GM18511 (cell line): Measurements from ENCODE around the gene CLCN7.
A peak's percentile ranks its signal among the peaks of the same experiment; 100 is the strongest.
"Not testable (repeated sequence)": the region's sequence is repeated elsewhere in the genome, so short reads cannot be mapped to it uniquely, and the experiment has no call there.

Experiments
- ATAC-seq: cut with Tn5 transposase; IDR thresholded peaks from one replicate; pipeline ENCODE4 v1.9.1; 2021; ENCODE audit warnings: mild to moderate bottlenecking, moderate library complexity; ENCODE audit not compliant: unreplicated experiment

Gene CLCN7

DNA sequence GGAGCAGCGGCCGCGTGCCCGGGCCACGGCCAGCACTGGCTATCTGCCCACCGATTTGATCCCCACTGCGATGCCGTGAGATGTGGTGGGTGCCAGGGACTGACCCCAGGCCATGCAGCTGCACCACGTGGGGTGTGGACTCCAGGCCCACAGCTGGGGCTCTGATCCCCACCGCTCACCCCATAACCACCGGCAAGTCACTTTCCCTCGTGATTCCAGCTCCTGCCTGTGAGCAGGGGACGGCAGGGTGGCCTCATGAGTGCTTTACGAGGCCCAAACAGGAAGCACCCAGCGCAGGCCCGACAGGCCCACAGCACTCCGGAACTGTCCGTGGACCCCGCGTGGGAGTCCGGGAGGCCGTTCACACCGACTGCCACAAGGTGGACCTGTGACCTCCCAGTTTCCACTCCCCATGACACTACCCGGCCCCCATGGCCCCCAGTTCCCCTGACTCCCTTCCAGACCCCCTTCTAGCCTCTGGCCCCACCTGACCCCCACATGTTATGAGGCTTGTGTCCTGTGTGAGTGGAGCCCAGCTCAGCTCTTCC is 13.3 kb upstream of the CLCN7 start:
- ATAC-seq = no peak

DNA sequence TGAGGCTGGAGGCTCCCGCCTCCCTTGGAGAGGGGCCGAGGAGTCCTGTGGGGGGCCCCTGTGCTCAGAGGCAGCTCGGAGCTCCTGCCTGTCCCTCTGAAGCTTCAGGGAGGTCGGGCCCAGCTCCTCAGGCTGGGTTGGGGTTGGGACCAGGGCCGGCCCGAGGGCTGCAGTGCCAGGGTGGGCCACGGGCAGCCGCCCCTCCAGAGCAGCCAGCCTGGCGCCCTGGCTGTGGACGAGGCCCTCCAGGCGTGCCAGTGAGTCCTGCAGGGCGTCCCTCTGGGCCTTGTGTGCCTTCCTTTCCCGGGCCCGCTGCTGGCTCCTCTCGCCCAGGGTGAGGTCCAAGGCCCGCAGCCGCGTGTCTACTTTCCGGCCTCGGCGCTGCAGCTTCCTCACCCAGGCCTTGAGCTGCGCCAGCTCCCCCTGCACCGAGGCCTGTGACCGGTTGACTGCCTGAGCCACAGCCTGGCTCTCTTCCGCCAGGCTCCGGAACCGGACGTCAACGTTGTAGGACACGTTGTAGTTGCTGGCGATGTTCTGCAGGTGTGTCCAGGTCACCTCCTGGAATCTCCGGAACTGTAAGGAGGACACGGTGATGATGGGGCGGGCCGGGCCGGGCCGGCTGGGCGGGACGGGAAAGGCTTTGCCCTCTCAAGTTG is 12.7 kb upstream of the CLCN7 start:
- no peak for ATAC-seq

DNA sequence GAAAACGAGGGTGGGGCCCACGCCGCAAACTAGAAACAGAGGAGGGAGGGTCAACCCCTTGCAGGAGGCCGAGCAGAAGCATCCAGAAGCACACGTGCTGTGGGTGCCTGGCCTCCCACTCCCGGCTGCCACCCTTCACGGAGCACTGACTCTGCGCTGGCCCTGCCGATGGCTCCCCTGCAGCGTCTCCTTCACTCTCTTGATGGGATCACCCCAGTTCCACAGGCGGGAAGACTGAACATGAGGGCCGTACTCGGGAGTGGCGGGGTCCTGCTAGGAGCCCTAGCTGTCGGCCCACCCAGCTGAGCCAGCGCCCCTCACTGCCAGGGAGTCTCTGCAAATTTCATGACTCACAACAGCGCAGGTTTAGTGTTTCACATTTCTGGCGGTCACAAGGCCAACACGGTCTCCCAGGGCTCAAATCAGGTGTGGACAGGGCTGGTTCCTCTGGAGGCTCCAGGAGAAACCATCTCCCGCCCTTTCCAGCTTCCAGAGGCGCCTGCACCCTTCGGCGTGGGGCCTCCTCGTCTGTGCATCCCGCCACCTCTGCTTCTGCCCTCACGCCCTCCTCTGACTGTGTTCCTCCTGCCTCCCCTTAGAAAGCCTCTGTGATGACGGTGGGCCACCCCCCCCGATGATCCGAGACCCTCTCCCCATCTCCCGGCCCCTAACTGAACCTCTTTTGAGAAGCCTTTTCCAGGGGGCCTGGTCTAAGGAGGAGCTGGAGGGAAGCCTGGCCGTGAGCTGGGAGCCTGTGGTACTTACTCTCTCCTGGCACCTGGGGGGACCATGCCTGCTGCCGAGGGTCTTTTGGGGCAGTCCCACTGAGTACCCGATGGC is 11.9 kb upstream of the CLCN7 start:
- no peak for ATAC-seq

GRCh38 chr16:1485847-1486496 is 11.1 kb upstream of the CLCN7 start:
- ATAC-seq = no peak

DNA sequence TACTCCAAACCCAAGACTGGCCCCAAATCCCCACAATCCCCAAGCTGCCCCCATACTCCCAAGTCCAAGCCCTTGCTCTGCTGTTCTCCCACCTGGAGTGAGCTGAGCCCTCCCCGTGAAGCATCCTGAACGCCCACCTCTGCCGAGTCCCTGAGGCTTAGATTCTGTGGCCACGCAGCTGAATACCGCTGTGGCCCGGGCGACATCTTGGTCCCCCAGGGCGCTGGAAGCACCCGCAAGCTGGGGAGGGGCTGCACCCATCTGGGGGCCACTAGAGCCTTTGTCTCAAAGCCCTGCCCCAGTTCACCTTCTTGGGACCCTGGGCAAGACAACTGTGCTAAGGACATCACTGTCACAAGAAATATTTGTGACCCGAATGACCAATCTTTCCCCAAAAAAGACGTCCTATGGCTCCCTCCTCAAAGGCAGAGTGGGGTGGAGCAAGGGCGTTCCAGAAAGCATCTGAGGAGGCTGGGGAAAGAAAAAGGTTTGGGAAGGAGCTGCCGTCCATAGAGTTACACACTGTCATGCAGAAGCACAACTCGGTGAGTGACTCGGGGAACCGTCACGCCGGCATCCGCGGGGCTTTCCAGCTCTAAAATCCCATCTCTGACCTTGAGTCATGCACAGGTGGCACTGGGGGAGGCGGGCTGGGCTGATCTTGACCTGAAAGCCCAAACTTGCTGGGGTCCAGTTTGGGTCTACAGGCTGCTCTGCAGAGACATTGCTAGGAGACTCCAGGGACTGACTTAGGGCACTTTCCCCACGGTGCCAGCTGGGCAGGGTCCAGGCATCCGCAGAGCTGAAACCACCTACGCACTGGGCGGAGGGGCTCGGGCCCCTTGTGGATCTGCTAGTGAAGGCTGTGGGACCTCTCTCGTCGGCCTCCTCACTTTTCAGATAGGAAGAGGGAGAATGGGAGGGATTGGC is 7.3 kb upstream of the CLCN7 start:
- ATAC-seq = no peak

DNA sequence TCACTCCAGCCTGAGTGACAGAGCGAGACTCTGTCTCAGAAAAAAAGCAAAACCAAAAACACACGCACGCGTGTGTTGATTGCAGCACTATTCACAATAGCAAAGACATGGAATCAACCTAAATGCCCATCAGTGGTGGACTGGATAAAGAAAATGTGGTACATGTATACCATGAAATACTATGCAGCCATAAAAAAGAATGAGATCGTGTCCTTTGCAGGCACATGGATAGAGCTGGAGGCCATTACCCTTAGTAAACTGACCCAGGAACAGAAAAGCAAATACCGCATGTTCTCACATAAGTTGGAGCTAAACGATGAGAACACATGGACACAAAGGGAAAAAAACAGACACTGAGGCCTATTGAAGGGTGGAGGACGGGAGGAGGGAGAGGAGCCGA is 4.1 kb upstream of the CLCN7 start:
- not testable (repeated sequence) for ATAC-seq

DNA sequence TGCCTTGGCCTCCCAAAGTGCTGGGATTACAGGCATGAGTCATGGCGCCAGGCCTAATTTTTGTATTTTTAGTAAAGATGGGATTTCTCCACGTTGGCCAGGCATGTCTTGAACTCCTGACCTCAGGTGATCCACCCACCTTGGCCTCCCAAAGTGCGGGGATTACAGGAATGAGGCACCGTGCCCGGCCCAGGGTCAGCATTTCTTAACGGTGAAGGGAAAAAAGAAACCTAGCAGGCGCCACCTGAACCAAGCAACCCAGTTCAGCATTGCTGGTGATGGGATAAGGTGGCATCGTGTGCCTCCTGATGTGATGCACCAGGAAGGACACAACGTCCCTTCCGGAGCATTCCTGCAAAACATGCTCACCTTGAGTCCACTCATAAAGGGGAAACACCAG is 2.2 kb upstream of the CLCN7 start:
- ATAC-seq = no peak

DNA sequence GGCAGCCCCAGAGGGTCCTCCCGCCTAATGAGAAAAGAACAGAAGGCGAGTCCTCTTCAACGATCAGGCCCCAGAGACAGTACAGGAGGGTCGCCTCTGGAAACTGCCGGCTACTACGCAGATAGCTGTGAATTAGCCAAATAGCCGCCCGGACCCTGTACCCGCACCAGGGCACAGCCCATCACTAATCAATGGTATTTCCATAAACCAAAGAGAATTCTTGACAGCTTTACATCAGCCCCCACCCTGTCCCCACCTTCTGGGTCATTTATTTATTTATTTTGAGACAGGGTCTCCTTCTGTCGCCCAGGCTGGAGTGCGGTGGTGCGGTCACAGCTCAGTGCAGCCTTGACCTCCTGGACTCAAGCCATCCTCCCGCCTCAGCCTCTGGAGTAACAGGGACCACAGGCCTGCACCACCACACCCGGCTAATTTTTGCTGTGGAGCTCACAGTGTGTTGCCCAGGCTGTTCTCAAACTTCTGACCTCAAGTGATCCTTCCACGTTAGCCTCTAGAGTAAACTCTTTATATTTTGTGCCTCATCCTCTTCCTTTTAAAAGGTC is 805 bp upstream of the CLCN7 start:
- ATAC-seq = no peak

DNA sequence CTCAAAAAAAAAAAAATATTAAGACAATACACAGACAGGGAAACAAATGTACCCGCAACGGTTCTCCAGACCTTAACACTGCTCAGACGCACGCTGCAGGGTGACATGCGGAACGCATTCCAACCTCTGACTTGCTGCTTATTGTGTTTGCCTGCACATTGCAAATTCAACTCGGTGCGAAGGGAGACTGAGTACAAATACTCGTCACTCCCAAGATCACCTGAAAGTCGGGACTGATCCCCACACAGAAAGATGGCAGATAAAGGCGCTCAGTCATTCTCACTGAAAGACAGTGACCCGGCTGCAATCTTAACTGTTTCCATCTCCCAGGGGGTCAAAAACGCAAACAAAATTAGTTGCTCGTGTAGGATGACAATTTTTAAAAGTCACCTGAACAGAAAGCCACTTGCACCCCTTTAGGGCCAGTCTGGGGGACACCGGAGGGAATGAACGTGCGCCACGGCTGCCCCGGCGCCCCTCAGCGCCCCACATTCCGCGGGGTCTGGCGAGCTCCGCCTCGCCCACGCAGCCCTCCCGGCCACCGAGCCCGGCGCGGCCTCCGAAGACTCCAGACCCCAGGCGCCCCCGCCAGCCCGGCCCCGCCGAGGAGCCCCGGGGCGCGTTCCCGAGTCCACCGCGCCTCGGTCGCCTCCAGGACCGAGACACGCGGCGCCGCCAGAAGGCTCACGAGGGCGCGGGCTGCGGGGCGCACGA is 589 bp downstream of the CLCN7 start:
- ATAC-seq = peak; percentile 19

DNA sequence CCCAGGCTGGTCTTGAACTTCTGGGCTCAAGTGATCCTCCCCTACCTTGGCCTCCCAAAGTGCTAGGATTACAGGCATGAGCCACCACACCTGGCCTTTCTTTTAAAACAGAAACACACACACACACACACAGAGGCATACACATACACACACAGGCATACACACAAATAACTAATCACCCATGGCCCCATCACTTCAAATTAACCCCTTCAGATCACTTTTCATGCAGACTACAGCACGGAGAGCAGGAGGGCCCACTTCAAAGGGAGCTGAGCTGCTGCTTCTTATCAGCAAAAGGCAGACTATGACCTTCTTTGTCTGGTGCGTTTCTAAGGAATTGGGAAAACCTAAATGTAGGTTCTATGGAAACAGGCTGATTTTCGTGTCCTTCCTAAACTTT is 1.9 kb downstream of the CLCN7 start:
- ATAC-seq = no peak

DNA sequence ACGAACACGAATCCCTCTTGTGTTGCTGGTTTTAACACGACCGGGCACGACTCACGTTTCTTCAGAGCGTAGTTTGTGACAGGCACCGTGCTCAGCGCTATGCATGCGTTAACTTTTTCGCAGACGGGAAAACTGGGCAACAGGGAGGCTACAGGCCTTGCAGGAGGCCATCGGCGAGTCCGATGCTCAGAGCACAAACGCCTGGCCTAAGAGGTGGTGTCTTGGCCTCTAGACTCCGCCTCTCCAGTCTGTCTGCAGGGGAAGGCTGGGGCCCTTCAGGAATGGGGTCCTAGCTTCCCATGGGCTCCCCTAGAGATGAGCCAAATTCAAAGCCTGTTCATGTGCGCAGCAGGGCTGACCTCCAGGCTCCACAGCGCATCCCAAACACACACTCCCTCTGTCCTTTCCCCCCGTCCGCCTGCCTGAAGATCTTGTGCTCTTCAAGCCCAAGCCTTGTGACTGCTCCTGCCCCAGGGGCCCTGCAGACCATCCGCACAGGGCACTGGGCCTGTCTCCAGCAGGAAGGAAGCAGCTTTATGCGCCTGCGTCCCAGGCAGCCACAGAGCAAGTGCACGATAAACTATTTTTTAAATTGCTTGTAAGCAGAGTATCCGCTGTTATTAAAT is 3.1 kb downstream of the CLCN7 start:
- ATAC-seq = no peak

DNA sequence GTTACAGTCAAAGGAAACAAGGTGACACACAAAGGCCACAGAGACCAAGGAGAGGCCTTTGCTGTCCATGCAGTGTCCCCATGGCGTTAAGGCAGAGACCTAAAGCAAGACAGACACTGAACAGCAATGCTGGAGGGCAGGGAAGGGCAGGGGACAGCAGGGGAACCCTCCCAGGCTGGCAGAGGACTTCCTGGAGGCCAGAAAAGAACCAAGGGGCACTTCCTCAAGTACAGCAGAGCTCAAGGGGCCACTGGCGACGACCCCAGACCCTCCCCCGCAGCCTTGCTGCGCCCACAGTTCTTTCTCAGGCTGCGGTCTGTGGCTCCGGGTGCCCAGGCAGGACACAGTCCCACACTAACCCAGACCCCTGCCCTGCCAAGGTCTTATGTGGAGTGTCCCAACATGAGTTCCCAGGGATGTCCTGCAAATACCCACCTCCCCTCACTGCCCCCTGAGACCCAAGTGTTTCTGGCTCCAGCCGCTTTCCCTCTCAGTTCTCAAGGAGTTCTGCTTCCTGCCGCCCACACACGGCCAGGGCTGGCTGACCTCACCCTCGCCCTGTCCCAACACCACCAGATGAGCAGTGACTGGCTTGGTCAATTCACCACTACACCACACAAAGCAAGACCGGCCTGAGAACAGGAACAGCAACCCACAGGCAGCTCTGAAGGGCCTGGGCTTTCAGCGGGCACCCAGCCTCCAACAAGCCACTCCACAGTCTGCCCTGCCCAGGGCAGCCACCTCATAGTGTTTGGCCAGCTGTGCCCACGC is 4.2 kb downstream of the CLCN7 start:
- no peak for ATAC-seq

GRCh38 chr16:1469693-1470201 is 5.1 kb downstream of the CLCN7 start:
- ATAC-seq = no peak

GRCh38 chr16:1469141-1469540 is 5.7 kb downstream of the CLCN7 start:
- not testable (repeated sequence) for ATAC-seq

DNA sequence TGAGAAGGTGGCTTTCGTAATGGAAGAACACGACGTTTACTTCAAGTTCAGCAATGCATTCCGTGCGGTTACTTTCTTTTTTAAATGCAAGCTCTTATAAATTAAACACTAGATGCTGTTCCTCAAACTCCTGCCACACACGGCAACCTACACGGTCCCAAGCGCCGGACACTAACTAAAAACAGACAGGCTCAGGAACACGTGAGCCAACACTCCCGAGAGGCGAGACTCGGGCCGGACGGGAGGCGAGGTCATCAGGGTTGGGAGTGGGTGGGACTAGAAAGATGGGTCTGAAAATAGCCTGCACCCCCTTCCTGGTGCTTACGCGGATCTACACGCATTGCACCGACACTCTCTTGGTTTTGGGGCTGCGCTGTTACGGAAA is 6.4 kb downstream of the CLCN7 start:
- ATAC-seq = no peak

DNA sequence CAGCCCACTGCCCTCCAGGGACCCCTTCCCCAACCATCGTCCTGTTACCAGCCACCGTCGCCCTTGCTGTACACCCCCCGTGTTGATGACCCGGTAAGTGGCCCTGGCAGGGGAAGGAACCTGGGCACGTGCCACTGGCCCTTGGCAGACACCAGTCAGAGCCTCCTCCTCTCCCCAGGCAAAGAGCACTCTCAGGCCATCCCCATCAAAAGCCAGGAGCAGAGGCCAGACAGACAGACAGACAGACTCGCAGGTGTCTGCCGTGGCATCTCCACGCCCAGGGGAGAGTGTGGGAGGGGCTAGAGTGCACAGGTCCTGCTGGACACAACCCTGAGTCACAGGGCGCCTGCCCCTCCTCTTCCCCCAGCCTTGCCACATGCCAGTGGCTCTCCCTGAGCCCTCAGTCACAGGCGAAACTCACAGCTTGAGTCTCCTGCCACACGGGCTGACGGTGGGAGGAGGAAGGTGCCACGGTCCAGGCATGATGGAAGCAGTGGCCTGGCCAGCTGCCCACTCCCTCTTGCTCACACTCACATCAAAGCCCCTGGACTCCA is 7.8 kb downstream of the CLCN7 start:
- ATAC-seq = no peak

- no peak for ATAC-seq
These were observed 8.8 kb downstream of the CLCN7 start for GRCh38 chr16:1466054-1466453.

GRCh38 chr16:1465567-1465915 is 9.3 kb downstream of the CLCN7 start:
- no peak for ATAC-seq
